SK-MEL-5 (cell line): Measurements from ENCODE around the gene GOLGA6L25. TPM values are rescaled to one million over a fixed set of nuclear protein-coding genes. Genes with fewer than 3 reads are reported as not detected.
"Not testable (repeated sequence)": the region's sequence is repeated elsewhere in the genome, so short reads cannot be mapped to it uniquely, and the experiment has no call there.

Experiments
- DNase-seq: peaks from one replicate; pipeline ENCODE4 v3.0.0-alpha.2; 2016; ENCODE audit warnings: low read depth, low spot score
- in situ Hi-C: cut with HindIII; loops from 2 replicates; pipeline ENCODE4 v1.10.0; 2016; ENCODE audit warnings: low sequenced_read_pairs, high pct_unique_total_duplicates, low pct_unique_long_range_greater_than_20kb
- polyA plus RNA-seq, 2 experiments: library from polyadenylated mRNA; depleted of rRNA; stranded (reverse); fragments of >200 nt; gene quantifications; 2 replicates each; pipeline ENCODE4 v1.2.3, GENCODE V29; 2015
- total RNA-seq: library from RNA; depleted of rRNA; stranded (reverse); fragments of >200 nt; shearing (Covaris generic); gene quantifications from 2 replicates; pipeline ENCODE4 v1.2.3, GENCODE V29; 2014; rRNA removed

Gene GOLGA6L25, protein sequence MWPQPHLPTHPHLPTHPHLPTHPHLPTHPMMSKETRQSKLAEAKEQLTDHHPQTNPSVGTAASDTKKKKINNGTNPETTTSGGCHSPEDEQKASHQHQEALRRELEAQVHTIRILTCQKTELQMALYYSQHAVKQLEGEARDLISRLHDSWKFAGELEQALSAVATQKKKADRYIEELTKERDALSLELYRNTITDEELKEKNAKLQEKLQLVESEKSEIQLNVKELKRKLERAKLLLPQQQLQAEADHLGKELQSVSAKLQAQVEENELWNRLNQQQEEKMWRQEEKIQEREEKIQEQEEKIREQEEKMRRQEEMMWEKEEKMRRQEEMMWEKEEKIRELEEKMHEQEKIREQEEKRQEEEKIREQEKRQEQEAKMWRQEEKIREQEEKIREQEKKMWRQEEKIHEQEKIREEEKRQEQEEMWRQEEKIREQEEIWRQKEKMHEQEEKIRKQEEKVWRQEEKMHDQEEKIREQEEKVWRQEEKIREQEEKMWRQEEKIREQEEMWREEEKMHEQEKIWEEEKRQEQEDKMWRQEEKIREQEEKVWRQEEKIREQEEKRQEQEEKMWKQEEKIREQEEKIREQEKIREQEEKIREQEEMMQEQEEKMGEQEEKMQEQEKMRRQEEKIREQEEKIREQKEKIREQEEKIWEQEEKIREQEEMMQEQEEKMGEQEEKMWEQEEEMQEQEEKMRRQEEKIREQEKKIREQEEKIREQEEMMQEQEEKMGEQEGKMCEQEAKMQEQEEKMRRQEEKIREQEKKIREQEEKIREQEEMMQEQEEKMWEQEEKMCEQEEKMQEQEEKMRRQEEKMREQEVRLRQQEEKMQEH
- not detected in 2 replicates for total RNA-seq
- polyA plus RNA-seq (2015; cell fraction: cytosol; rRNA removed) = not detected in 2 replicates
- polyA plus RNA-seq (2015; cell fraction: nucleus; rRNA removed) = not detected in 2 replicates

GRCh38 chr15:28553268-28553667 lies at the start of gene GOLGA6L25:
Gene GOLGA6L25, plus strand, starts transcription at chr15:28553568. Its CDS starts 61 bp downstream, at chr15:28553629.
- in situ Hi-C loops = not testable (repeated sequence)

GRCh38 chr15:28508217-28508889 lies 45.0 kb upstream of the GOLGA6L25 start:
- DNase-seq, in situ Hi-C loops: not testable (repeated sequence)

More at GRCh38 chr15:28553268-28553667, at the start of gene GOLGA6L25:
- DNase-seq = not testable (repeated sequence)

- in situ Hi-C loops = not testable (repeated sequence)
These were observed 39.2 kb upstream of the GOLGA6L25 start for GRCh38 chr15:28514128-28514527.

GRCh38 chr15:28515208-28515607 lies 38.2 kb upstream of the GOLGA6L25 start:
- in situ Hi-C loops, DNase-seq: not testable (repeated sequence)

More at GRCh38 chr15:28514128-28514527, 39.2 kb upstream of the GOLGA6L25 start:
- not testable (repeated sequence) for DNase-seq

DNA sequence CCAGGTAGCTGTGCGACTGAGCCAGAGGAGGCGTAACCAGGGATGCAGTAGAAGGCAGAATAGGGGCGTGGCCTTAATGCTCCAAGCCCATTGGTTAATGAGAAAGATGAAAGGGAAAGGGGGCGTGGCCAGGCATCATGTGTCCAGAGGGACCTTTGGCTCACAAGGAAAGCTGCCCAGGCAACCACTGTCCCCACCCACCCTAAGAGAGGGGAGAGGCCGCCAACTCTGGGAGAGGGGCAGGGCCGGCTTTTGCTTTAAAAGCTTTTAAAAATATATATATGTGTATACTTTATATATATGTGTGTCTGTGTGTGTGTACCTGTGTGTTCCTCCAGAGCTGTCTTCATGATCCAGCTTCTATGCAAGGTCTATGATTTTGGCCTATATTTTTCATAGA lies 20.4 kb upstream of the GOLGA6L25 start, which contains the start of gene GOLGA8G:
Gene GOLGA8G (minus strand): TSS at position 18 of the 400 bp plus-strand sequence. CDS start 62 bp downstream, outside the sequence.
- DNase-seq, in situ Hi-C loops: not testable (repeated sequence)

GRCh38 chr15:28573351-28573750 lies 20.0 kb downstream of the GOLGA6L25 start:
- in situ Hi-C loops = not testable (repeated sequence)

DNA sequence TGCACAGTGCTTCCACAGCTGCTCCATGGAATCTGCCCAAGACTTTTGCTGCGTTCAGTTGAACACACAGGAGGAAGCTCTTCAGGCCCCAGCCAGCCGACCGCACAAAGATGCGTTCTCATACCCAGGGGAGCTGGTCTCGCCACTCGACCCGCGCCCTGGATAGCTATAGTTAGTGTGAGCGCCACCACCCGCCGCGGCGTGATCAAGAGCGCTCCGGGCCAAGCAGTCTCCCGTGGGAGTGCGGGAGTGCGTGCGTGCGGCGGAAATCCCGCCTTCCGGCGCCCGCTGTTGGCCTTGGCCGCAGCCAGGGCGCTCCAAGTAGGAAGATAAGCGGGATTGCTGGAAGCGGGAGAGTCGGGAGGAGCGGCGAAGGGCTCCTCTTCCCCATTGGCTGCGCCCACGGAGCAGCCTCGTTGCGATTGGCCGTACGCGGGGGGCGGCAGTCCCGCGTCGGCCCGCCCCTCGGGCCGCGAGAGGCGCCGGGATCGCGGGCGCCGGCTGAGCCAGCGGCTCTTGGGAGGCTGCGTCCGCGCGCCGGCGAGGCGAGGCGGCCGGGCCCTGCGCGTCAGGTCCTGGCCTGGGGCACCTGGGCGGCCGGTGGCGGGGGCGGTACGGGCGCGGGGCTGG lies 35.7 kb downstream of the GOLGA6L25 start:
- DNase-seq, in situ Hi-C loops: not testable (repeated sequence)

More at GRCh38 chr15:28573351-28573750, 20.0 kb downstream of the GOLGA6L25 start:
- DNase-seq = not testable (repeated sequence)

GRCh38 chr15:28589769-28590168 lies 36.4 kb downstream of the GOLGA6L25 start:
- DNase-seq, in situ Hi-C loops: not testable (repeated sequence)

DNA sequence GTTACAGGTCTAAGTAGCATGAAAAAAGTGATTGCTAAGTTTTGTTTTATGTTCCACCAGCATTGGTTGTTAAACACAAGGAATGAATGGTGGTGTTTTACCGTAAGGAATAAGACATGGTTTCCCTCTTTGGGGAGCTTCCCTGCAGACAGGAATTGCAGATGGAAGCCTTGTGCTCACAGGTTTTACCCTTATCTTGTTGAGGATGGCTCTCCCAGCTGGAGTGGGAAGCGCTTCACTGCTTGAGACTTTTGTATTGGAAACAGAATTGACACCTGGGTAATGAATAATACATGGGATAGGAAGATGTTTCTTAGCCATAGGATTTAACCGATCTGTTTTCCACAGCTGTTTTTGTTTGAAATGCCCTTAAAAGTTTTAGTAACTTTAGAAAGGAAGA lies 39.0 kb downstream of the GOLGA6L25 start:
- in situ Hi-C loops, DNase-seq: not testable (repeated sequence)

DNA sequence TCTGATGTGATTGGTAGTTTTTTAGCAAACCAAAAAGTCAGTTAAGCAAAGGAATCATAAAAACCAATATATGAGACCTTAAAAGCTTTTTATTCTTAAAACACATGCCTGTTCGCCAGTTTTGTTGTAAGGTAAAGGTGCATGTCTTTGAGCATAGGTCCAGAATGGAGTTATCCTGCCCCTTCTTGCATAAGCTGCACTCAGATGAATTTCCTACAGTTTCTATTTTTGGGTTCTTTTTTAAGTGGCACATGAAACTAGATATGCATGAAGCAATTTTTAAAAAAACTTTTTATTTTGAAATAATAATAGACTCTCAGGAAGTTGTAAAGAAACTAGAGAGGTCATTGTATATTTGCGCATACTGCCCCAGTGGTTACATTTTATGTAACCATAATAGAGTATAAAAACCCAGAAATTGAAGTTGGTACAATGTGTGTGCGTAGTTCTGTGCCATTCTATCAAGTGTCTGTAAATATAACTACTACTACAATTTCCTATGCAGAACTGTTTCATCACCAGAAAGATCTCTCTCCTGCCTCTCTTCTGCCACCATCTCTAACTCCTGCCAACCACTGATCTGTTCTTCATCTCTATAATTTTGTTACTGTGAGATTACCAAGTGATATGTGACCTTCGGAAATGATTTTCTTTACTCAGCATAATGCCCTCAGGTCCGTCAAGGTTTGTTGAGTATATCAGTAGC lies 40.2 kb downstream of the GOLGA6L25 start:
- in situ Hi-C loops, DNase-seq: not testable (repeated sequence)

DNA sequence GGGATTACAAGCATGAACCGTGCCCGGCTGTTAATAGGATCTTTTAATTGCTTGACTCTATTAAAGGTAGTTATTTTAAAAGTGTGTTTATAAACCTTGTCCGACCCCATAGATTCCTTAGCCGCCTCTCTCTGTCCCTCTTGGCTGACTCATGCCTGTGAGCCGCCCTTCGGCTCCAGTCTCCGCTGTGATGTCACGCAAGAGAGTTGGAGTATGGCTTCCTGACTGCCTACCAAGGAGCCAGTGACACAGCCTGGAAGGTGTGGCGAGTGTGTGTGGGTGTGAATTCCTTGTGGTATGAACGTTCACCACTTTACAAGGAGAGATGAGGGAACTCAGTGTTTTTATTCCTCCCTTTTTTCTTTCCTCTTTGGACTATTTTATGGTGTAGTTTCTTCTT lies 44.1 kb downstream of the GOLGA6L25 start:
- DNase-seq, in situ Hi-C loops: not testable (repeated sequence)

- in situ Hi-C loops, DNase-seq: not testable (repeated sequence)
These were observed 44.8 kb downstream of the GOLGA6L25 start for GRCh38 chr15:28598209-28598608.

- DNase-seq, in situ Hi-C loops: not testable (repeated sequence)
These were observed 48.8 kb downstream of the GOLGA6L25 start for GRCh38 chr15:28602152-28602551.
